Common myeloid progenitor, CD34-positive (primary cell): ENCODE measurements around the gene CIC.

Experiments
- CTCF ChIA-PET: fragments of 350-600 bp; sonication (Branson Sonifier 250); formaldehyde crosslinking; loops from one replicate; lab custom pipeline; 2021; ENCODE audit warnings: antibody characterized with exemption; lab: Charles Lee
- POLR2A ChIA-PET: fragments of 350-600 bp; sonication (Branson Sonifier 250); formaldehyde crosslinking; loops from one replicate; lab custom pipeline; 2021; ENCODE audit warnings: antibody characterized with exemption; lab: Charles Lee
- DNase-seq, 3 donors: peaks; one replicate each; pipeline versions ENCODE4 v3.0.0 to v3.0.0-alpha.2; 2013
- H3K27ac ChIP-seq, 2 experiments: 1 replicate in 1 of 2; 2 replicates in 1 of 2; pipeline ENCODE4 v1.7.0; 2013; ENCODE audit warnings: inconsistent platforms in 2 of 2, low read length in 2 of 2, mild to moderate bottlenecking in 2 of 2, low read depth in 1 of 2, moderate library complexity in 1 of 2; ENCODE audit not compliant: severe bottlenecking in 2 of 2, insufficient read depth in 1 of 2, poor library complexity in 1 of 2
- H3K27me3 ChIP-seq, 5 experiments: replicated peaks in 2 of 5; 1 replicate in 3 of 5; 2 replicates in 2 of 5; pipeline versions ENCODE4 v1.6.1 to v1.7.0; 2013; ENCODE audit warnings: low read length in 4 of 5, mild to moderate bottlenecking in 2 of 5, moderate library complexity in 2 of 5, inconsistent platforms in 1 of 5; ENCODE audit not compliant: insufficient read depth in 5 of 5, control insufficient read depth in 4 of 5
- H3K36me3 ChIP-seq, 4 experiments: 1 replicate in 2 of 4; 2 replicates in 2 of 4; pipeline versions ENCODE4 v1.6.1 to v1.7.0; 2013; ENCODE audit warnings: low read length in 3 of 4, control low read depth in 1 of 4, mild to moderate bottlenecking in 1 of 4; ENCODE audit not compliant: control insufficient read depth in 4 of 4, insufficient read depth in 4 of 4
- H3K4me1 ChIP-seq, 4 experiments: 1 replicate in 3 of 4; 2 replicates in 1 of 4; pipeline versions ENCODE4 v1.6.1 to v1.7.1; 2013; ENCODE audit warnings: low read length in 3 of 4, mild to moderate bottlenecking in 3 of 4, control low read depth in 1 of 4, inconsistent platforms in 1 of 4, moderate library complexity in 1 of 4; ENCODE audit not compliant: control insufficient read depth in 4 of 4, insufficient read depth in 4 of 4; ENCODE audit errors: control extremely low read depth in 1 of 4
- H3K4me3 ChIP-seq, 7 experiments: 1 replicate in 4 of 7; 2 replicates in 3 of 7; pipeline versions ENCODE4 v1.5.1 to v1.7.0; 2013; ENCODE audit warnings: mild to moderate bottlenecking in 7 of 7, low read length in 6 of 7, moderate library complexity in 6 of 7, inconsistent platforms in 2 of 7, low read depth in 2 of 7, control low read depth in 1 of 7; ENCODE audit not compliant: insufficient read depth in 4 of 7, control insufficient read depth in 1 of 7; ENCODE audit errors: extremely low read depth in 1 of 7
- H3K9me3 ChIP-seq, 5 experiments: 1 replicate in 4 of 5; 2 replicates in 1 of 5; pipeline versions ENCODE4 v1.6.1 to v1.7.1; 2013; ENCODE audit warnings: low read length in 4 of 5, mild to moderate bottlenecking in 2 of 5, inconsistent platforms in 1 of 5, low read depth in 1 of 5, moderate library complexity in 1 of 5; ENCODE audit not compliant: control insufficient read depth in 4 of 5, insufficient read depth in 2 of 5; ENCODE audit errors: control extremely low read depth in 1 of 5
- WGBS: methylation state at CpG from one replicate; pipeline ENCODE4 v1.1.5; 2013; ENCODE audit not compliant: insufficient coverage; 5-methylcytosine and 5-hydroxymethylcytosine counted together

Gene CIC

GRCh38 chr19:42344336-42344893, 75.4 kb downstream of the CIC start:
- WGBS, result 97% methylated on average over 13 of the region's 18 CpGs
- H3K9me3 ChIP-seq, result no peaks in the 10 kb centered on the region
- ChIA-PET CTCF (no interaction called here), POLR2A (no interaction called here)
- peaks cover 3 to 33% (median 23%) of the 10 kb centered on the region in 4 experiments for H3K36me3 ChIP-seq
- H3K27me3 ChIP-seq, result no peaks in the 10 kb centered on the region
- no peak overlapping the region for H3K4me3 ChIP-seq
- no peak for DNase-seq
- H3K27ac ChIP-seq, result no peak overlapping the region
- H3K4me1 ChIP-seq, result peaks cover 0 to 2% (median 0%) of the 10 kb centered on the region in 4 experiments
